ENCODE results near the gene ZMYM4. TPM values are rescaled to one million over a fixed set of nuclear protein-coding genes. Genes with fewer than 3 reads are reported as not detected.

ZMYM4 gene
- polyA plus RNA-seq, 1 donor (not counting 4 experiments of a cell fraction or from before 2014, with no cell fraction given): 24.8 TPM

GRCh38 chr1:35226546-35226945 lies 42.0 kb upstream of the ZMYM4 start:
- H3K9ac ChIP-seq (ENCODE audit: control insufficient read depth, extremely low read depth, insufficient read depth, low read length): no peak overlapping the region
- H3K4me2 ChIP-seq (ENCODE audit: control insufficient read depth, extremely low read depth, insufficient read depth, low read depth, low read length): no peak overlapping the region
- H3K27me3 ChIP-seq (ENCODE audit: control insufficient read depth, extremely low read depth, insufficient read depth, low read length): no peaks in the 10 kb centered on the region
- dilution Hi-C loops (cut with MboI; ENCODE audit: extremely low pct_ligation_motif_present, low sequenced_read_pairs): no loop called here
- H3K79me2 ChIP-seq (ENCODE audit: control insufficient read depth, insufficient read depth, low read length): no peaks in the 10 kb centered on the region
- no peak for TF ChIP-seq CTCF (optimal IDR thresholded peaks at IDR 0.05 in 1 of 3, IDR thresholded peaks at IDR 0.05 in 1 of 3, conservative IDR thresholded peaks at IDR 0.05 in 1 of 3; ENCODE audit: extremely low read depth in 1 of 3, insufficient read depth in 2 of 3, low read length in 3 of 3)
- no peak for TF ChIP-seq EZH2 (IDR thresholded peaks at IDR 0.05; ENCODE audit: low read length)
- no peaks in the 10 kb centered on the region for H3K36me3 ChIP-seq (ENCODE audit: control insufficient read depth in 2 of 2, extremely low read depth in 1 of 2, insufficient read depth in 2 of 2, low read length in 2 of 2)
- no peak overlapping the region for H3K27ac ChIP-seq (ENCODE audit: control insufficient read depth, insufficient read depth, low read length)
- H3K4me1 ChIP-seq (ENCODE audit: control insufficient read depth, extremely low read depth, insufficient read depth, low read length): no peaks in the 10 kb centered on the region
- no peak for FAIRE-seq
- no peaks in the 10 kb centered on the region for H3K9me3 ChIP-seq (ENCODE audit: control insufficient read depth, low read depth, low read length)
- no peak for DNase-seq (ENCODE audit: low read depth, low spot score)
- no peaks in the 10 kb centered on the region for H4K20me1 ChIP-seq (ENCODE audit: control insufficient read depth, extremely low read depth, insufficient read depth, low read length)
- no peak overlapping the region for H3K4me3 ChIP-seq (ENCODE audit: control insufficient read depth in 2 of 3, extremely low read depth in 1 of 3, insufficient read depth in 2 of 3, low read depth in 1 of 3, low read length in 3 of 3)
- no peak overlapping the region for H2AFZ ChIP-seq (ENCODE audit: control insufficient read depth, low read length)
- no peaks in the 10 kb centered on the region for H3K9me1 ChIP-seq (ENCODE audit: control insufficient read depth, extremely low read depth, insufficient read depth, low read length)

- dilution Hi-C loops (cut with MboI; ENCODE audit: extremely low pct_ligation_motif_present, low sequenced_read_pairs): no loop called here
- TF ChIP-seq CTCF (optimal IDR thresholded peaks at IDR 0.05 in 1 of 3, IDR thresholded peaks at IDR 0.05 in 1 of 3, conservative IDR thresholded peaks at IDR 0.05 in 1 of 3; ENCODE audit: extremely low read depth in 1 of 3, insufficient read depth in 2 of 3, low read length in 3 of 3) (no peak), EZH2 (IDR thresholded peaks at IDR 0.05; ENCODE audit: low read length) (no peak)
- Histone ChIP-seq H2AFZ (ENCODE audit: control insufficient read depth, low read length) (no peak overlapping the region), H3K9me3 (ENCODE audit: control insufficient read depth, low read depth, low read length) (no peaks in the 10 kb centered on the region), H4K20me1 (ENCODE audit: control insufficient read depth, extremely low read depth, insufficient read depth, low read length) (no peaks in the 10 kb centered on the region), H3K4me2 (ENCODE audit: control insufficient read depth, extremely low read depth, insufficient read depth, low read depth, low read length) (no peak overlapping the region), H3K4me3 (ENCODE audit: control insufficient read depth in 2 of 3, extremely low read depth in 1 of 3, insufficient read depth in 2 of 3, low read depth in 1 of 3, low read length in 3 of 3) (no peak overlapping the region), H3K9me1 (ENCODE audit: control insufficient read depth, extremely low read depth, insufficient read depth, low read length) (no peaks in the 10 kb centered on the region), H3K9ac (ENCODE audit: control insufficient read depth, extremely low read depth, insufficient read depth, low read length) (no peak overlapping the region), H3K27me3 (ENCODE audit: control insufficient read depth, extremely low read depth, insufficient read depth, low read length) (no peaks in the 10 kb centered on the region), H3K36me3 (ENCODE audit: control insufficient read depth in 2 of 2, extremely low read depth in 1 of 2, insufficient read depth in 2 of 2, low read length in 2 of 2) (no peaks in the 10 kb centered on the region), H3K79me2 (ENCODE audit: control insufficient read depth, insufficient read depth, low read length) (no peaks in the 10 kb centered on the region), H3K4me1 (ENCODE audit: control insufficient read depth, extremely low read depth, insufficient read depth, low read length) (no peaks in the 10 kb centered on the region), H3K27ac (ENCODE audit: control insufficient read depth, insufficient read depth, low read length) (no peak overlapping the region)
- FAIRE-seq: no peak
- no peak for DNase-seq (ENCODE audit: low read depth, low spot score)
Measured at GRCh38 chr1:35229587-35230360, 38.7 kb upstream of the ZMYM4 start.
